GM18870 (cell line): Measurements from ENCODE around the gene PHYHD1.

Source experiments
- ATAC-seq: cut with Tn5 transposase; IDR thresholded peaks from one replicate; pipeline ENCODE4 v1.9.1; 2021; ENCODE audit warnings: moderate library complexity; ENCODE audit not compliant: unreplicated experiment

The PHYHD1 gene

DNA sequence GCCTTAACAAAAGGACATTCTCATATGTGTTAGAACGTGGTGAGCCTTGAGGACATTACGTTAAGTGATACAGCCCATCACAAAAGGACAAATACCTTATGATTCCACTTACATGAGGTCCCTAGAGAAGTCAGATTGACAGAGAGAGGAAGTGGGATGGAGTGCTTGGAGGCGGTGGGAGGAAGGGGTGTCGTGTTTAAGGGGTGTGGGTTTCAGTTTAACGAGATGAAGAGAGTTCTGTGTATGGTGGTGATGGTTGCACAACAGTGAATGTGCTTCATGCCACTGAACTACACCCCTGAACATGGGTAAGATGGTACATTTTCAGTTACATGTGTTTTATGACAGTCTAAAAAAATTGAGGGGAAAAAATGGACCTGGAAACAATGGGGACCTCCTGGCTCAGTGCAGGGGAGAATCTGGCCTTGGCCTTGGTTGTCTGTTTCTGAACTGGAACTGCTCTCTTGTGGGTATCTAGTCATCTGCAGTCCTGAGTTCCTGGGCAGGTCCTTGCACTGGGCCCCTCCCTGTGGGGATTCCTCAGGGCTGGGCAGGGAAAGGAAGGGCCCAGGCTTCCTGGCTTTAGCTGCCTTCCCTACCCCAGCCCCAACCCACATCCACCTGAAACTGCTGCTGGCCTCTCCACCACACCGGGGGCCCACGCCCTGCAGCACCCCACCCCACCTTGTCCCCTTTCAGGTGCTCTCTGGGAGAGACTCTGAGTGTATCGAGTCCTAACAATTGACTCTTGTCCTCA lies 21.0 kb upstream of the PHYHD1 start:
- ATAC-seq: no peak

DNA sequence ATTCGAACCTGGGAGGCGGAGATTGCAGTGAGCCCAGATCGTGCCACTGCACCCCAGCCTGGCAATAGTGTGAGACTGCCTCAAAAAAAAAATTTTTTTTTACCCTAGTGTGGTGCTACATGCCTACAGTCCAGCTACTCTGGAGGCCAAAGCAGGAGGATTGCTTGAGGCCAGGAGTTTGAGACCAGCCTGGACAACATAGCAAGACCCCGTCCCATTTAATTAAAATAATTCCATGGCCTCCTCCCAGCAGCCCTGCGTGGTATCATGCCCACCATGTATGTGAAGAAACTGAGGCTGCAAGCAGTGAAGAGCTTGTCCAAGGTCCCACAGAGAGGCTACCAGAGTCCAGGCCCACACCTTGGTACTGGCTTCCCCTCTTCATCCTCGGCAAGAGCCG lies 19.4 kb upstream of the PHYHD1 start:
- ATAC-seq: no peak

DNA sequence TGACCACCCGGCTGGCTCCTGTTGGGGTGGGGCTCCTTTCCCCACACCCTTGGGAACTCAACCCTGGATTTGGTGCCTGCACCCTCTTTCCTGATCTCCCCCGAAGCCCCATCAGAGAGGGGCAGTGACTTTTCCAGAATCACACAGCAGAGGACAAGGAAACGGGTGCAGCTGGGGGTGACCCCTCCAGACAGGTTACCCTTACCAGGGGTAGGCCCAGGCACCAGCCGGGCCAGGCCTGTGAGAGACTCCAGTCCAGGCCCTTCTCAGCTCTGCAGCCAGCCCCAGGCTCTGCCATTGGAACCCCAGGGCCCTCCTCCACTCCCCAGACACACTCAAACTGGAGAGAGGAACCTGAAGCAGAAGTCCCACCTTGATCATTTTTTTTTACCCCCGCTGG lies 19.0 kb upstream of the PHYHD1 start:
- no peak for ATAC-seq

DNA sequence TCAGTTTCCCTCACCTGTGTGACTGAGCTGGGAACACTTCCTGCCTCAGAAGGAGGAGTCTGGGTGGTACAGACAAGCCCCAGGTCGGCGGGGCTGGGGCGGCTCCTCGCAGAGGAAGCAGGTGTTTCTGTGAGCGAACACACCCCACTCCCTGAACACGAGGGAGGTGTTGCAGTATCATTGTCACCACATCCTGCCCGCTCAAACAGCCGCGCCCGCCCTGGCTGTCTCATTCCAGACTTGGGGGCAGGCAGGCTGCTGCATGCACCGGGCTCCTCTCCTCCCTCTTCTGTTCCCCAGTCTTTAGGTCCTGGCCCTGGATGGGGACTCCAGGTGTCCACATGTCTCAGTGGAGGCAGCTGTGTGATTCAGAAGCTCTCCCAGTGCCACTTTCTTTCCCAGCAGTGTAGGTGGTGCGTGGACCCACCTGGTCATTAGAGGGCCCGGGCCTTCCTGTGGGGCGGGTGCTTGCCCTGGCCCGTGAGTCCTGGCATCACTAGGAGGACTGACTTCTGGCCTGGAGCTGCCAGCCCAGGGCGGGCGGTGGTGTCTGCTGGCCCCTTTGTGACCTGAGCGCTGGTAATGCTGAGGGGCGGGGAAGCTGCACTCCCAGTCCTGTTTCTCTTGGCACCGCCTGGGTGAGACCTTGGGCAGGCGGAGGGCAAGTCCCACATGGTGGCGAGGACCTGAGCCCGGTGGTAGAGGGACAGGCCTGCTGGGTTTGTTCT lies 18.3 kb upstream of the PHYHD1 start:
- ATAC-seq: no peak

DNA sequence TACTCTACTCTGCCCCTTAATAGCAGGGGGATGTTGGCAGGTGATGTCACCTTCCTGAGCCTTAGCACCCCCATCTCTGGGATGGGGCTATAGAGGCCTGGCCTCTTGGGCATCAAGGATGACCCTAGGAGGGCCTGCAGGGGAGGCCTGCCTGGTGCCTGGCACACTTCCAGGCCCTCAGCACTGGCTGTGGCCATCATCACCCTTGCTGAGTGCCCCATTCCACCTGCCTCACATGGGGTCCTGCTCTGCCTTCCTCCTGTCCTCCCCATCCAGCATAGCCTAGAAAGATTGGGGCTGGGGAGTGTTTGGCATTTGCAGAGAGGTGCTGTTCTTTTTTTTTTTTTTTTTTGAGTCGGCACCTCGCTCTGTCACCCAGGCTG lies 17.7 kb upstream of the PHYHD1 start:
- ATAC-seq: no peak

DNA sequence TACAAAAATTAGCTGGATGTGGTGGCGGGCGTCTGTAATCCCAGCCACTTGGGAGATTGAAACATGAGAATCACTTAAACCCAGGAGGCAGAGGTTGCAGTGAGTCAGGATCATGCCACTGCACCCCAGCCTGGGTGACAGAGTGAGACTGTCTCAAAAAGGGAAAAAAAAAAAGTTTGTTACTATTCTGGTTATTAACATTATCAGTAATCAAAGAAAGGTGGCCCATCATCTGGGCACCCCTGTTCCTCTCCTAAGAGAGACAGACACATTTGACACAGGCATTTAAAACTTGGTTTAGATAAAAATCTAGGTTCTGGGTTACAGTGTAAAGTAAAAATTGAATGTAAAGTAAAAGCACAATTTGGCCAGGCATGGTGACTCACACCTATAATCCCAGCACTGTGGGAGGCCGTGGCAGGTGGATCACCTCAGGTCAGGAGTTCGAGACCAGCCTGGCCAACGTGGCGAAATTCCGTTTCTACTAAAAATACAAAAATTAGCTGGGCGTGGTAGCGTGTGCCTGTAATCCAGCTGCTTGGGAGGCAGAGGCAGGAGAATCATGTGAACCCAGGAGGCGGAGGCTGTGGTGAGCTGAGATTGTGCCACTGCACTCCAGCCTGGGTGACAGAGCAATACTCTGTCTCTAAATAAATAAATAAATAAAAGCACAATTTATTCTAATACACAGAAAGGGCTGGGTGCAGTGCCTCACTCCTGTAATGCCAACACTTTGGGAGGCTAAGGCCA lies 16.7 kb upstream of the PHYHD1 start:
- no peak for ATAC-seq

DNA sequence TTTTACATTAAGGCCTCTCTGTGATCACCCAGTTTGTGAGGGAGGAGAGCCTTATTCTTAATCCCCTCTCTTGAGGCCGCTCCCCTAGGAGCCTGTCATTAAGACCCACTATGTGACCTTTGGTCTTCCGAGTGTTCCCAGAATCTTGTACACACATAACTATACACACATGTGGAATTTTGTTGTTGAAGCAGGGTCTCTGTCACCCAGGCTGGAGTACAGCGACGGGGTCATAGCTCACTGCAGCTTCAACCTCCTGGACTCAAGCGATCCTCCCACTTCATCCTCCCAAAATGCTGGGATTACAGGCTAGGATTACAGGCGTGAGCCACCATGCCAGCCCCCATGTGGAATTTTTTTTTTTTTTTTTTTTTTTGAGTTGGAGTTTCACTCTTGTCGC lies 14.8 kb upstream of the PHYHD1 start:
- ATAC-seq: no peak

DNA sequence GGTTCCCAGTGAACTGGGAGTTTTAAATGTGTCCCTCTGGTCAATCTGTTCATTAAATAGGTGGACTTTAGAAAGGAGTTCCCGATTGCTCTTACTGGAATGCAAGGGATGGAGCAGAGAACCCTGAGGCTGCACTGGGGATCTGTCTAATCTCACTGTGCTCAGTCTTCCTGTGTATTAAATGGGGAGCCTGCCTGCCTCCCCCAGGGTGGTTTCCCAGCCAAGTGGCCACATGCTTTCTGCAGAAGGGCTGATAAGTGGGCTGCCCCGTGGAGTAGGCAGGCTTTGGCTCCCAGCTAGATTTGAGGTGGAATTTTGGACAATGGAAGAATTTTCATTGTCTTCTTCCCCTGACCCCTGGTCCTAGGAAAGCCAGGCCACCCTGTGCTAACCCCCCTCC lies 14.0 kb upstream of the PHYHD1 start:
- ATAC-seq: no peak

DNA sequence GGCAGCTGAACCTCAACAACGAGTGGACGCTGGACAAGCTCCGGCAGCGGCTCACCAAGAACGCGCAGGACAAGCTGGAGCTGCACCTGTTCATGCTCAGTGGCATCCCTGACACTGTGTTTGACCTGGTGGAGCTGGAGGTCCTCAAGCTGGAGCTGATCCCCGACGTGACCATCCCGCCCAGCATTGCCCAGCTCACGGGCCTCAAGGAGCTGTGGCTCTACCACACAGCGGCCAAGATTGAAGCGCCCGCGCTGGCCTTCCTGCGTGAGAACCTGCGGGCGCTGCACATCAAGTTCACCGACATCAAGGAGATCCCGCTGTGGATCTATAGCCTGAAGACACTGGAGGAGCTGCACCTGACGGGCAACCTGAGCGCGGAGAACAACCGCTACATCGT lies 12.4 kb upstream of the PHYHD1 start:
- no peak for ATAC-seq

DNA sequence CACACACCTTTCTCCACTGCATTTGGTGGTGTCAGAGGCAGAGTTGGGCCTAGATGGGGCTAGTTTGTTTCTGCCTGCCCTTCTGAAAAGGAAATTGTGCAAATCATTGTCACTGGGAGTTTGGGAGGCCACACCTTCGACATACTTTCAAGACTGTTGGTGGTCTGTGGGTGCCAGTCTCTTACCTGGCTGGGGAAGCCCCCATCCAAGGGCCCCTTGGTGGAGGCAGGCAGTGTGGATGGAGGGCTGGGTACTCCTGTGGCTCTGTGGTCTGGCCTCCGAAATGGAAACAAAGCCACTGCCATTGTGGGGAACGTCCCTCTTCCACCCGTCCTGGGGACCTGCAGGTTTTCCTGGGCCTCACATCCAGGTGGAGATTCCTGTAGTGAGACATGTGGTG lies 10.9 kb upstream of the PHYHD1 start:
- ATAC-seq: no peak

DNA sequence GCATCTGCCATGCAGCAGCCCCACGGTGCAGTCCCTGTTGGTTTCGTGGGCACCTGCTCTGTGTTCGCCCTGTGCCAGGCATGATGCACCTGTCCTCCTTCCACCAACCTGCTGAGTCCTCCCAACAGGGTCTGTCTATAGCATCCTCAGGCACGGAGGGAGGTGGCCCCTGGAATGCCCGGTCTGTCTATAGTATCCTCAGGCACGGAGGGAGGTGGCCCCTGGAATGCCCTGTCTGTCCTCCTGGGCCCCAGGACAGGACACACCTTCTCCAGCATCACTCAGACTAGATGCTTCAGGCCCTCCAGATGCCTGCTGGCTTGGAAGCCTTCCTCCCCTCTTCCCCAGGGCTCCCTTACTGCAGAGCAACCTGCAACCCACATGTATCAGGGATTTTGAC lies 9.9 kb upstream of the PHYHD1 start:
- ATAC-seq: no peak

DNA sequence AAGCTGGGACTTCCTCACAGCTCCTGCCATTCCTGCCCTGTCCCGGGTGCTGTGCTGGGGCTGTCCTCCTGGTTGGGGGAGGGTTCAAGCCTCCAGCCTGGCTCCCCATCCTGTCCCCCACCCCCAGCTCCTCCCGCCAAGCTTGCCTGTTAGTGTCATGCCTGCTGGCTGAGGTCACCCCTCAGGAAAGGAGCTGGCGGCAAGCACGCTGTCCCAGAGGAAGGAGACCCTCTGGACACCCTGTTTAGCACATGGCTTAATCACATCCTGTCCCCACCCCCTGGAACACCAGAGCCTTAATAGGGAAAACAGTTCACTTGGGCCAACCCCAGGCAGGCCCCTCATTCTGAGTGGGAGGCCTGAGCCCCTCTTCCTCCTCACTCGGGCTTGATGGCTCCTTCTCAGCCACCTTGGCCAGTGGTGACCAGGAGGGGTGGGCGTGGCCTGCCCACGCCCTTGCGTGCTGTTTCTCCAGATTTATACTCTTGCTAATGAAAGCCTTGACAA lies 9.2 kb upstream of the PHYHD1 start:
- no peak for ATAC-seq

DNA sequence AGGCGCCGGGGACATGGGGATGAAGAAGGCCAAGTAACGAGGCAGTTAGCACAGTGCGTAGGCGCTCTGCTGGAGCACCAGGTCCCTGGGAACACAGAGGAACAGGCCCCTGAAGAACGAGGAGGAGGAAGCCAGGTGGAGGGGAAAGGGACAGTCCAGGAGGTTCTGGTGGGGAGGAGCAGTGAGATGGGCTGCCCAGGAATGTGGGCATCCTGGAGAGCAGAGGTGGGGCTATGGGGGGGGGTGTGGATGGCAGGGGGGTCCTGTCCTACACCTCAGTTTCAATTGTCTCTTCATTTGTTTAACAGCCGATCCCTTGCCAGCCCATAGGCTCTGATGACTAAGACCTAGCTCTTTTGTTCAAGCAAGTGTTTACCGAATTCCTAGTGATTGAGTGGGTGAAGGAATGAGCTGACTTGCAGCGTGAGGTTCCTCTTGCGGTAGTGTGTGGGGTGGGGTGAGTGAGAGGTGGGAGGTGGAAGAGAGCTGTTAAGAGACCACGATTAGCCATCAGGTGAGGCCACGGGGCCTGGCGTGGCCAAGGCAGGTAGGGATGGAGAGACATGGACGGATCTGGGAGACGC lies 8.4 kb upstream of the PHYHD1 start:
- ATAC-seq: no peak

DNA sequence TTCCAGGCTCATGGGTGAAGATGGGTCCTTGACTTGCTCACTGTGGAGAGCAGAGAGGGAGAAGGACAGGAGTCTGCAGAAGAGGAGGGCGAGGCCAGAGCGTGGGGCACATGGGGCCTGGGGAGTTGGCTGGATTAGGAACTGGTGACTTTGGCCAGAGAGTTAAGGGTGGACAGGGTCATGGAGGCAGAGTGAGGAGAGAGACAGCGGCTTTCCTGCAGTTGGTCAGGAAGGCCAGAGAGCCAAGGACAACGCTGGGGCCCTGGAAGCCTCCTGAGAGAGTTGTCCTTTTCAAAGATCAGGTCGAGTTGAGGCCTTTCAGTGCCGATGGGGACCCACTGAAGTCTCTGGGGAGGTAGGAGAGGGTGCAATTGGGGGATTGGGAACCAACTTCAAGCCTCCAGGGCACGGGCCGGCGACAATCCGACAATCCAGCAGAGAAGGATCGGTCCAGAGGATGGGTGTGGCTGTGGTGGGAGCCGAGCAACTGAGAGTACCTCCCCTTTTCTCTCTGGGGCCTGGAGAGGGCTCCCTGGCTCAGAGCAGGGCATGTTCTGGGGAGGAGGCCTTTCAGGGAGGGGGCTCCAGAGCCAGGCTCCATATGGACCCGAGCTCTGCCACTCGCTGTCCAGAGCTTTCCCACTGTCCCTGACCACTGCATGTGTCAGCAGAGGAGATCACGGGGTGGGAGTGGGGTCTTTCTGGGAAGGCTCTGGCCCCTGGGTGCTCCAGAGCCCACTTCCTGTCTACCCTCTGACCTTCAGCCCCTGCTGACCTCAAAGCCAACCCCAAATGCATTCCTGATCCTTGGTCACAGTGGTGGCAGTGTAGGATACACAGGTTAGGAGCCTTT lies 7.5 kb upstream of the PHYHD1 start:
- no peak for ATAC-seq

DNA sequence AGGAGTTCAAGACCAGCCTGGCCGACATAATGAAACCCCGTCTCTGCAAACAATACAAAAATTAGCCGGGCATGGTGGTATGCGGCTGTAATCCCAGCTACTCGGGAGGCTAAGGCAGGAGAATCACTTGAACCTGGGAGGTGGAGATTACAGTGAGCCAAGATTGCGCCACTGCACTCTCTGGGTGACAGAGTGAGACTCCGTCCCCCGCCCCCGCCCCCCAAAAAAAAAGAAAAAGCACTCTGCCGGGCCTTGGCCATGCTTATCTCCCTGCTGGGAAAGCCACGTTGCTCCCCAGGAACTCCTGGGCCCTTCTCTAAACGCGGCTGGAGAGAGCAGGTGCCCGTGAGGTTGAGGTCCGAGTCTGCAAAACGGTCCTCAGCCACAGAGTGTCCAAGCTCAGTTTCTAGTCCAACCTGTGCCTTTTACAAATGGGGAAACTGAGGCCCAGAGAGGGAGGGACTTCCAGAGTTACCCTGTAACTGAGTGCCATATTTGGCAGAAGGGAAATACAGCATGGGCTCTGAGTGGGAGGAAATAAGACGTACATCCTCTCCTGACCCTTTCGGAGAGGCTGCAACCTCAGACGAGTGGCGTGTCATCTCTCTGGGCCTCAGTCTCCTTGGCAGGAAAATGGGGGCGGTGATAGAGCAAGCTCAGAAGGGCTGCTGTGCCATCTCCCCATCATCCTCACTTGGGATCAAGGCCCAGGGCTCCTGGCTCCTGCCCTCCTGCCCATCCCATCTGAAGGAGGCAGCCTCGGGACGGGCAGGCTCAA lies 6.6 kb upstream of the PHYHD1 start:
- no peak for ATAC-seq

DNA sequence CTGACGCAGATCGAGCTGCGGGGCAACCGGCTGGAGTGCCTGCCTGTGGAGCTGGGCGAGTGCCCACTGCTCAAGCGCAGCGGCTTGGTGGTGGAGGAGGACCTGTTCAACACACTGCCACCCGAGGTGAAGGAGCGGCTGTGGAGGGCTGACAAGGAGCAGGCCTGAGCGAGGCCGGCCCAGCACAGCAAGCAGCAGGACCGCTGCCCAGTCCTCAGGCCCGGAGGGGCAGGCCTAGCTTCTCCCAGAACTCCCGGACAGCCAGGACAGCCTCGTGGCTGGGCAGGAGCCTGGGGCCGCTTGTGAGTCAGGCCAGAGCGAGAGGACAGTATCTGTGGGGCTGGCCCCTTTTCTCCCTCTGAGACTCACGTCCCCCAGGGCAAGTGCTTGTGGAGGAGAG lies 4.6 kb upstream of the PHYHD1 start:
- ATAC-seq: no peak

DNA sequence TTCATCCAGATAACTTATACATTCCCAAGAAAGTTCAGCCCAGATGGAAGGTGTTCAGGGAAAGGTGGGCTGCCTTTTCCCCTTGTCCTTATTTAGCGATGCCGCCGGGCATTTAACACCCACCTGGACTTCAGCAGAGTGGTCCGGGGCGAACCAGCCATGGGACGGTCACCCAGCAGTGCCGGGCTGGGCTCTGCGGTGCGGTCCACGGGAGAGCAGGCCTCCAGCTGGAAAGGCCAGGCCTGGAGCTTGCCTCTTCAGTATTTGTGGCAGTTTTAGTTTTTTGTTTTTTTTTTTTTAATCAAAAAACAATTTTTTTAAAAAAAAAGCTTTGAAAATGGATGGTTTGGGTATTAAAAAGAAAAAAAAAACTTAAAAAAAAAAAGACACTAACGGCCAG lies 4.0 kb upstream of the PHYHD1 start:
- ATAC-seq: no peak

DNA sequence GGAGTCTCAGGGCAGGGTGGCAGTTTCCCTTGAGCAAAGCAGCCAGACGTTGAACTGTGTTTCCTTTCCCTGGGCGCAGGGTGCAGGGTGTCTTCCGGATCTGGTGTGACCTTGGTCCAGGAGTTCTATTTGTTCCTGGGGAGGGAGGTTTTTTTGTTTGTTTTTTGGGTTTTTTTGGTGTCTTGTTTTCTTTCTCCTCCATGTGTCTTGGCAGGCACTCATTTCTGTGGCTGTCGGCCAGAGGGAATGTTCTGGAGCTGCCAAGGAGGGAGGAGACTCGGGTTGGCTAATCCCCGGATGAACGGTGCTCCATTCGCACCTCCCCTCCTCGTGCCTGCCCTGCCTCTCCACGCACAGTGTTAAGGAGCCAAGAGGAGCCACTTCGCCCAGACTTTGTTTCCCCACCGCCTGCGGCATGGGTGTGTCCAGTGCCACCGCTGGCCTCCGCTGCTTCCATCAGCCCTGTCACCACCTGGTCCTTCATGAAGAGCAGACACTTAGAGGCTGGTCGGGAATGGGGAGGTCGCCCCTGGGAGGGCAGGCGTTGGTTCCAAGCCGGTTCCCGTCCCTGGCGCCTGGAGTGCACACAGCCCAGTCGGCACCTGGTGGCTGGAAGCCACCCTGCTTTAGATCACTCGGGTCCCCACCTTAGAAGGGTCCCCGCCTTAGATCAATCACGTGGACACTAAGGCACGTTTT lies 3.5 kb upstream of the PHYHD1 start:
- no peak for ATAC-seq

DNA sequence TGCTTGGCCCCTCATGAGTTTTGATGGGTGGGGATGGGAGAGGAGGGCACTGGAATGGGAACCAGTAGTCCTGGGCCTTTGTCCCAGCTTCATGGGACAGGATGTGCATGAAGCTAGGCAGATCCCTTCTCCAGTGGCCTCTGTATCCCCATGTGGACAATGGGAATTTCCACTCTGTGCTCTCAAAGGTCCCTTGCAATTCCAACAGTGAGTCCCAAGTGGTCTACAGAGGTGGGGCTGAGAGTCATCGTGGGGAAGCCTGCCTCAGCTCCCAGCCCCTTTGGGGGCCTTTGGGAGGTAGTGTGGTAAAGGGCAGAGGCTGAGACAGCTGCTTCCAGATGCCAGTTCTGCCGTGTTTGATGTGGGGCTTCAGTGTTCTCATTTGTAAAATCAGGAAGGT lies 1.9 kb upstream of the PHYHD1 start:
- ATAC-seq: no peak
